HS-27A (cell line): ENCODE results near the gene MEF2B.
A peak's percentile ranks its signal among the peaks of the same experiment; 100 is the strongest.
"Not testable (repeated sequence)": the region's sequence is repeated elsewhere in the genome, so short reads cannot be mapped to it uniquely, and the experiment has no call there.

Source experiments
- DNase-seq: peaks from one replicate; pipeline ENCODE4 v3.0.0-alpha.2; 2012; ENCODE audit warnings: low read depth, missing footprints

Gene MEF2B

DNA sequence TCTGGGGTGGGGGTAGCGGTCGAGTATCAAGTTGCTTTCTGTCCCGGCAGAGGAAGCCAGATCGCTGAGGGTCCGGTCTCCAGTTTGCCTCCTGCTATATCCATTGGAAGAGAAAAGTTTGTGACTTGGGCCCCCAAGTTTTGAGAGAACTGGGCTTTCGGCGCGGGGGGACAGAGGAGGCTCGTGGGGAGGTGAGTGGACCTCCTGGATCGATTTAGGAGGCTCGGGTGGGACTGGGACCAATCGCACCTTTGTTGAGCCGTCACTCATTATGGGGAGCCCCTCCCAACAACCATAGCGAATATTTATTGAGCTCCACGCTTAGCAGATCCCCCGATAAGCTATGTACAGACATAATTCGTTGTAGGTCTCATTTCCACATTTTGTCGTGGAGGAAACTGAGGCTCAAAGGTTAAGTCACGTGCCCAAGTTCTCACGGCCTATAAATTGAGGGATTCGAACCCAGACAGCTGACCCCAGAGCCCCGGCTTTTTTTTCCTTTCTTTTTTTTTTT lies 22.9 kb upstream of the MEF2B start:
- no peak for DNase-seq

DNA sequence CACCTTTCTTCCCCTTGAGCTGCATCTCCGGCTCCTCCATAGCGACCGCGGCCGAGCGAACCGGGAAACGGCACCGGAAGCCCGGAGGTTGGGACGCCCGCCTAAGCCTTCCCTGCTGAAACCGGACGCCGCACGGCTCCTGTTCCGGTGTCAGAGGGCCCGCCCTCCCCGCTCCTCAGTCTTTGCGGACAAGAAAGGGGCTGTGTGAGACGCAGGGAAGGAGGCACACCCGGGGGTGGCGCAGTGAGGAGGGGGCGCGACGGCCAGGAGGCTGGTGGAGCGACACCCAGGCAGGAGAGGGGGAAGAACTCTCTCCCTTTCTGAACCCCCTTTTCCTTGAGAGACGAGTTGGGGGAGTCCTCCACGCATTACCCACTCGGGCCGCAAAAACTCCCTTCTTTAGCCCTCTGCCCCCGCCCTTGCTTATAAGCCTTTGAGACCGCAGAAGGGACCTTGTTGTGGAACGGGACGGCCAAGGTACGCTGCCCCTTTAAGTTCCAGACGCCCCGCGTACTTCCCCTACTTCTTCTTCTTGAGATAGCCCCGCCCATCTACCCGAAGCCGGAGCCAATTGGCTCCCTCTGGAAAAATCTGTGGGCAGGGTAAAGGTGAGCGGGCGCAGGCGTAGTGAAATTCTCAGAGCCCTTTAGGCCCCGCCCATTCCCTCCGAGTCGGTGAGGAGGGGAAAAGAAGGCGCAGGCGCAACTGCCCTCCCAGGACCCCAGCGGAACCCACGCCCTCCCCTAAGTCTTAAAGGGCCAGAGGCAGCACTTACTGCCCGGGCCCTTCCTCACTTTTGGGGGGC lies 22.2 kb upstream of the MEF2B start, which contains the start of the genes BORCS8 and RFXANK:
TSS of gene BORCS8 (minus strand) at position 75 of the 805 bp plus-strand sequence. CDS start at position 40, 35 bp downstream.
TSS of gene RFXANK (plus strand) at position 181 of the 805 bp plus-strand sequence. CDS start 1,689 bp downstream, outside the sequence.
- peak; percentile 97 for DNase-seq

DNA sequence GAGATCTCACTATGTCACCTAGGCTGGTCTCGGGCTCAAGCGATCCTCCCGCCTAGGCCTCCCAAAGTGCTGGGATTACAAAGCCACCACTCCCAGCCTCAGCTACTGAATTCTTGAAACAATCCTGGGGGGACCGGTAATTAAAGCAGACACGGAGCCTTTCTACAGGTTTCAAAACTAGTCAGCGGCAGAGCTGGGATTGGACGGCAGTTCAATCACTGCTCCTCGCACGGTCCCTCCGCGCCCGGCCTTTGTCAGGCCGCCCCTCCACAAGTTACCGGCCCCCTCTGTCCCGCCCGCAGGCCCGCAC lies 21.7 kb upstream of the MEF2B start:
- no peak for DNase-seq

DNA sequence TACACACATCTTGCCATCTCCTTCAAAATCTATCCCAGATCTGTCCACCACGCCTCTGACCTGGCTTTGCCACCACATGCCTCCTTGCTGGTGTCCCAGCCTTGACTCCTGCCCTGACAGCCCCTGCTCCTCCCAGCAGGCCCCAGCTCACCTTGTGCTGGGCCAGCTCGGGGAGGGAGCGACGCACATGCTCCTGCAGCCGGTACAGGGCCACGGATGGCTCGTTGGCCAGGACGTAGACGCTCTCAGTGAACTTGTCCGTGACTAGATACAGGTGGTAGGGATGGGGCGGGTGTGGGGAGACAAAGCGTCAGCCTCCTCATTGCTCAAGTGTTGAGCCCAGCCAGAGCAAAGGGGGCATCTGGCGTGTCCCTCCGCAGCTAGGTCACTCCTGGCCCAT lies 16.7 kb upstream of the MEF2B start:
- DNase-seq, result no peak

DNA sequence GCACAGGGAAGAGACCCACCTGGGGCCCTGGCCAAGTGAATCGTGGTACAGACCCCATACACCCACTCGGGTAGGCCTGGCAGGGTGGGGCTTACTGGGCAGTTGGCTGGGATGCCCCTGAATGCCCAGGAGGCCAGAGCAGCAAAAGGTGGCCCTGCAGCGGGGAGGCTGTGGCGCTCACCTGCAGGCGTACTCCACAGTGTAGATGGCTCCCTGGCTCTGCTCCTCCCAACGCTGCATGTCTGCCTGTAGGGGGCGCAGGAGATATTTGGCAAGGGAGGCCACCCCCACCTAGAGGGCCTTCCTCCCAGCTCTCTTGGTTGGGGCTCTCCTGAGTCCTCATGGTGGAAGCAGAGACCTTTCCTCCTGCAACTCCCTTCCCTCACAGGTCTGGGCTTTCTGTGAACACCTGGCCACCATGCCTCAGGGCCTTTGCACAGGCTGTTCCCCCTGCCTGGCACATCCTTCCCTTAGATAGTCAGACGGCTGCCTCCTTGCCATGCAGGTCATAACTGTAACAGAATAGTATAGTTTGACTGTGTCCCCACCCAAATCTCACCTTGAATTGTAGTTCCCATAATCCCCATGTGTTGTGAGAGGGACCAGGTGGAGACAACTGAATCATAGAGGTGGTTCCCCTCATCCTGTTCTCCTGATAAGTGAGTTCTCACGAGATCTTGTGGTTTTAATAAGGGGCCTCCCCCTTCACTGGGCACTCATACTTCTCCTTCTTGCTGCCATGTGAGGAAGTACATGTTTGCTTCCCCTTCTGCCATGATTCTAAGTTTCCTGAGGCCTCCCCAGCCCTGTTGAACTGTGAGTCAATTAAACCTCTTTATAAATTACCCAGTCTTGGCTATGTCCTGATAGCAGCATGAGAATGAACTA lies 16.0 kb upstream of the MEF2B start:
- no peak for DNase-seq

DNA sequence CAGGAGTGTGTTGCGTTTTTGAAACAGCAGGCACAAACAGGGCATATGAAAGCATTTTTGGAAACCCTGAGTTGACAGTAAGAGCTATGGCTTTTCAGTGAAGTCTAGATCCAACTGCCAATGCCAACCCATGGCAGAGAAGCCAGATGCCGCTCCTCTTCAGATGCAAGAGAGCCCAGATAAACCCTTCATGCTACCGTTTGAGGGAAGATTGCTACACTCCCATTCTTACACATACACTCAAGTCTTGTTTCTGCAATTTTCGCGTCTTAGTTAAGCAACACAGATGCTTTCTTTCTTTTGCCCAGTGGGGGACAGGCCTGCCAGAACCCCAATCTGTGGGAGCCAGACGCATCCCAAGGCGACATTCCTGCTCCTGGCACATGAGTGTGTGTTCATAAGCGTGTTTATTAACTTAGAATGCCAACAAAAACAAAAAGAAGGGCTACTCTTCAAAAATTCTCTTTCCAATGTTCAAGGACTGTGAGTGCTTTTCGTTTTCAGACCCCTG lies 11.5 kb upstream of the MEF2B start:
- DNase-seq, result no peak

DNA sequence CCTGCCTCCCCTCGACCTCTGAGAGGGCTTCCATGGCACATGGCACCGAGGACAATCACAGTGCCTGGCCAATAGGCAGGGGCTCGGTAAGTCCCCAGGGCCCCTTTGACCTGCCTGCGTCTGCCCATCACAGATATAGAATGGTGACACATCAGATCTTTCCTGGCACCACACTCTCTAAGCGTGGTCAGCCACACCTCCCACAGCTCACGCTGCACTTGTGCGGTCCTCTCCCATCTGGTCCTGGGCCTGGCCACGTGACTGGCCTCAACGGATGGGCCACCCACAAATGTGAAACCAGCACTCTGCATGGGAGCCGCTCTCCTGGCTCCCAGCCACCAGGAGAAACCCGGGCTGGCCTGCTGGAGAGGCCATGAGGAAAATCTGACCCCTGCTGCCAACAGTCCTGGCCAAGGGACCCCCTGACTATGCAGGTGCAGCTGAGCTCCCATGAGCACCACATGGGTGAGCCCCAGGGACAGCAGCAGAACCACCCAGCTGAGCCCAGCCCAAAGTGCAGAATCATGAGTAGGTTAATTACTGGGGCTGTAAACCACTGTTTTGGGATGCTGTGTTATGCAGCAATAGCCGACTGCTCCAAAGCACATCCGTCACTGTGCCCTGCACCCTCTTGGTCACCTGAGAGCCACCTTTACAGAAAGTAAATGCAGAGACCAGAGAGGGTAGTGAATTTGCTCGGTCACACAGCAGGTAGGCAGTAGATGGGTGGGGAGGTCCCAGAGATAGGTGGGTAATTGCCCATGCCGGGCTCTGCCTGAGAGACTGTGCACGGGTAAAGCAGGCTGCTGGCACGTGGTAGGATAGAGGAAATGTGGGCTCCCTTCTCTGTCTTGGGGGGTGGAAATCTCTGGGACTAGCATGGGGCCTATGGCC lies 9.7 kb upstream of the MEF2B start:
- DNase-seq, result no peak

DNA sequence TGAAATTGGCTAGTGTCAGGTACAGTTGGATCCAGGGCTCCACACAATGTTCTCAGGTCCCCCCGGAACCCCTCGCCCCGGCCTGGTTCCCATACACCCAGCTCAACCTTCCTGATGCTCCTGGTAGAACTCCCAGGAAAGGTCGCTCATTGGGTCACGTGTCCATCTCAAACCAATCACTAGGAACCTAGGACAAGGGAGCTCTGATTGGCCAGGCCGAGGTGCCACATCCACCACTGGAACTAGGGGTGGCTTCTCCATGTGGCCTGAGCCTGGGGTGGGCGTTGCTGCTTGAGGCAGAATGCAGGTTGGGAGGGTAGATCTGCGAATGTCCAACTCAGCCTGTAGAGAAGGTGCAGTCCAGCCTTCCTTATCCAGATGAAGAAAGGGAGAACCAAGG lies 6.9 kb upstream of the MEF2B start:
- no peak for DNase-seq

DNA sequence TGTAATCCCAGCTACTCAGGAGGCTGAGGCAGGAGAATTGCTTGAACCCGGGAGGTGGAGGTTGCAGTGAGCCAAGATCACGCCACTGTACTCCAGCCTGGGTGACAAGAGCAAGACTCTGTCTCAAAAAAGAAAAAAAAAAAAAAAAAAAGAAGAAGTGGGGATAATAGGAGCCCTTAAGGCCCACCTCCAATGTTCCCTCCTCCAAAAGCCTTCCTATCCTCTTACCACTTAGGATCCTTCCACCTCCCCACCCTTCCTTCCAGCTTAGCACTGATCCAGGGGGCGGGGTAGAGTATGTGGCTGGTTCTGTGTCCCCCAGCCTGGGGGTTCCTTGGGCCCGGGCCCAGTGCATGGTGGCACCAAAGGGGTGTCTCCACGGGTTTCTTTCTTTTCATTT lies 3.2 kb upstream of the MEF2B start:
- not testable (repeated sequence) for DNase-seq

DNA sequence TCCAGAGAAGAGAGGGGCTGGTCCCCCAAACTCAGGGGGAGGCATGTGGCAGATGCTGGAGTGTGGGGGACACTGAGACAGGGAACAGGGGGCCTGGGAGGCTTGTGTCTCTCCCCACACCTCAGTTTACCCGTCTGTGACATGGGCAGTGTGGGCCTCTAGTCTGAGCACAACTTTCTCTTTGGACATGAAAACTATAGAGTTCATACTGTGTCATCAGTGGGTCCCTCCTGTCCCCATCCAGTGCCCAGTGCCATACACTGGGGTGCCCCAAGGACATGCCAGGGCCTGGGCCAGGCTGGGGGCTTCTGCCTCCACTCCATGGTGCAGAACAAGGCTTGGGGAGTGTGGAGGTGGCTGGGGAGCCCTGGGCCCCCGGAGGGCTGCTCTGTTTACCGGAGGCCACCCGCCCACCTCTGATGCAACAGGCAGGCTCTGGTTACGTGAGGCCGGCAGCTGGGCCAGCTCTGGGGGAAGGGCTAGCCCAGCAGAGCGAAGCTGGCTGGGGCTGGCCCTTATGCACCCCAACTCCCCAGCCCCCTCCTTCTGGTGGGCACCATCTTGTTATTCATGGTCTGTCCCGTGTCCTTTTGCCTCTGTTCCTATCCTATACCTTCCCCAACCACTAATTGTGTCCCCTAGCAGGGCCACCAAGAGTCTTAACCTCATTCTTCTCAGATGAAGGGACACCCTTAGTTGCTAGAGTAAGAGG lies 1.9 kb upstream of the MEF2B start:
- DNase-seq, result no peak

DNA sequence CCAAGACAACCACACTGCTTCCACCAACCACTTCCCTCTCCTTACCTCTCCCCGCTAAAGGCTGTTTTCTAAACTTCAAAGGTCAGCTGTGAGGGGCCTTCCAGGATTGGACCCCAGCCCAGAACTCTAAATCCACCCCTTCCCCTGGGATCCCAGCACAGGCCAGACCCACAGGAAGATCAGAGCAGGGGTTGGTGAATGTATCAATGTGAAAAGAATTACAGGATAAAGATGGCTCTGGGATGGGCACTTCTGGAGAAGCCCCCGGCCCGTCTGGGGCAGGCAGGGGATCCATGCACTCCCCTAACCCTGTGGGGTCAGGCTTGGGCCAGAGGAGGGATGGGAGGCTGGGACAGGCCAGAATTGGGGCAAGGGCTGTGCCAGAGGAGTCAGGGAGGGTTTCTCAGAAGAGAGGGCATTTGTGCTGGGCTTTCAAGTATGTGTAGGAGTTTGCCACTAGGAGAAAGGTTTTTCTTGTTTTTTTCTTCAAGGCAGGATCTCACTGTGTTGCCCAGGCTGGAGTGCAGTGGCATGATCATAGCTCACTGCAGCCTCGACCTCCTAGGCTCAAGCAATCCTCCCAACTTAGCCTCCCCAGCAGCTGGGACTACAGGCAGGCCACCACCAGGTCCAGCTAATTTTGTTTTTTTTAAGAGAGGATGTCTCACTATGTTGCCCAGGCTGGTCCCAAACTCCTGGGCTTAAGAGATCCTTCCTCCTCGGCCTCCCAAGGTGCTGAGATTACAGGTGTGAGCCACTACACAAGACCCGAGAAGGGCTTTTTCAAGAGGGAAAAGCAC lies 1.0 kb upstream of the MEF2B start:
- no peak for DNase-seq

DNA sequence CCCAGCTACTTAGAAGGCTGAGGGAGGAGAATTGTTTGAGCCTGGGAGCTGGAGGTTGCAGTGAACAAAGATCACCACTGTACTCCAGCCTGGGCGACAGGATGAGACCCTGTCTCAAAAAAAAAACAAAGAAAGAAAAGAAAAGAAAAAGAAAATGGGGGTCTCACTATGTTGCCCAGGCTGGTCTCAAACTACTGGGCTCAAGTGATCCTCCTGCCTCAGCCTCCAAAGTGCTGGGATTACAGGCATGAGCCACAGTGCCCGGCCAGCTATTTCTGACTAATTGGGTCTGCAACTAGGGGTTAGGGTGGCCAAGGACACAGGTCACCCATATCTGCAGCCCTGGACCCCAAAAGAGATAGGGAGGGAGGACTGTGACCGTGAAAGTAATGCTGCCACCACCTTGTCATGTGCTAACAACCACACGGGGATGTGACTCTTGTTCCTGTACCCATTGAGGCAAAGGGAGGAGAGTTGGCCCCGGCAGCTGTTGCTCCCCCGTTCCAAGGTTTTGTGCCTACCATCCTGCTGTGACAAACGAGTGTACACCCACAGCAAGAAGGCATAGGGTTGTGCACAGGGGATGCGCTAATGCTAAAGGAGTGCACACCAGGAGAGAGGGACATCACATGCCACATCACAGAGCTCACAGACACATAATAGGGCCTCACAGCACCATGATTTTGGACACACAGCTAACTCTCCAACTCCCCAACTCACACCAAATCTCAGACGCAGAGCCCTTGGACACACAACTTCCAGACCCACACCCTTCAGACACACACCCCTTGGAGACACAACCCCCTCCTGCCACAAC lies 619 bp downstream of the MEF2B start:
- DNase-seq, result no peak

DNA sequence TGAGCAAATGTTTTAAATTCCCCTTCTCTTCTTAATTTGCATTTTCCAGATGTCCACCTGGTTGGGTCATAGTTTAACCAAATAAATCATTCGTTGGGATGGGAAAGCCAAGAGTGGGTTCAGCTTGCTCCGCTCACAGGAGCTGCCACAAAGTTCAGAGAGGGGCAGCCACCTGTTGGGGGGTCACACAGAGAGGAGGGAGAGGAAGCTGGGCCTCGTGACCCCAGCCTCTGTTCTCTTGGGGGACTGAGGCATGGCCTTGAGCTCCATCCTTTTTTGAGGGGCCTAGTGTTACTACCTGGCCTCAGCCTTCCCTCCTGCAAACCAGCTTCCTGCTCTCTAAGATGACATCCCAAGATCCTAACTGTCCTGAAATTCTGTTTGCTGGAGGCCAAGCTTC lies 2.5 kb downstream of the MEF2B start:
- DNase-seq, result no peak

DNA sequence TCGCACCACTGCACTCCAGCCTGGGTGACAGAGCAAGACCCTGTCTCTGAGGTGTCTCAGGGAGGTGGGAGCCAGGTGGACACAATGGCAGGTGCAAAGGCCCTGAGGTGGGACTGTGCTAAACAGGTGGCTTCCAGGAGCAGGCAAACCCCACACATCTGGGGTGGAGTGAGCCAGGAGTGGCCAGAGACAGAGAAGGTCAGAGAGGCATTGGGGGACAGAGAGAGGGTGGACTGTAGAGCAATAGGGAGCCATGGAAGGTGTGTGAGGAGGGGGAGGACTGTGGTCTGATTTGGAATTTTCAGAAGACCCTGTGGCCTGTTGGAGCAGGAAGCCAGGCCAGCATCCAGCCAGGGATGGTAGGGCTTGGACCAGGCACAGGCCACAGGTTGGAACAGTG lies 4.7 kb downstream of the MEF2B start:
- no peak for DNase-seq

DNA sequence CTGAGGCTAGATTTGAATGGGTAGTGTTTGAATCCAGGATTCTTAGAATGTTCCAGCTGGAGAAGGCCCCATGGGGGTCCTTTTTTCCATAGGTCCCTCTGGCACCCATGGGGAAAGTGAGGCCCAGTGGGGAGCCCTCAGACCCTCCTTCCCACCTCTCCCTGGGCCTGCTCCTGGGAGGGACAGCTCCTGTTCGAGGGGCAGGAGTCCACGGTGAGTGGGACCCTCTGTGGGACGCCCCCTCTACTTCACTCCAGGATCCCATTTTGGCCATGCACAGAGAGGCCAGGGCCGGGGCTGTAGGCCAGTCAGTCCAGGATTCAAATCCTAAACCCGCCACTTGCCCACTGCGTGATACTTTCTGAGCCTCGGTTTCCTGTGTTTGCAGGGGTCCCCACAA lies 7.6 kb downstream of the MEF2B start:
- no peak for DNase-seq

DNA sequence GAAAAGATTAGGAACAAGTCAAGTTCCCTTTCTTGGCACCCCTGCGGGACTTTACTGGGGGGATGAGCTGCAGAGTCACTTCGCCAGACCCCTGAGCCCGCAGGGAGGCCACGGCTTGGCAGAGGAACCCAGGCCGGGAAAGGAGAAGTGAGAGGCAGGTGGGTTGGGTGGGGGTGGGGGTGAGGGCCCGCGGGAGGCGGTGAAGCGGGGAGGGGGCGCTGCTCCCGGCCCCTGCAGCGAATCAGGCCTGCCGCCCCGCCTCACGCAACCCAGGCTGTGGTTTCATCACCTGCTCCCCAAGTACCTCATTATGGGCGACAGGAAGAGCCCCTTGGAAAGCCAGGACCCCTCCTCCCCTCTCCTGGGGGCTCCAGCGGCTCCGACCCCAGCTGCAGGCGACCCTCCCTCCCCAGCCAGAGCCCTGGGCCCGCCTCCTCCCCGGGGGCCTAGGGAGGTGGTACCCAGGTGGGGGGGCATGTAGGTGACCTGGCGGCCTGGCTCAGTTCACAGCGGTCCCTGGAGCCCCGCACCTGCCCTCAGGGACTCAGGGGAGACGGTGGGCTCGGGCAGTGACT lies 9.5 kb downstream of the MEF2B start:
- no peak for DNase-seq

DNA sequence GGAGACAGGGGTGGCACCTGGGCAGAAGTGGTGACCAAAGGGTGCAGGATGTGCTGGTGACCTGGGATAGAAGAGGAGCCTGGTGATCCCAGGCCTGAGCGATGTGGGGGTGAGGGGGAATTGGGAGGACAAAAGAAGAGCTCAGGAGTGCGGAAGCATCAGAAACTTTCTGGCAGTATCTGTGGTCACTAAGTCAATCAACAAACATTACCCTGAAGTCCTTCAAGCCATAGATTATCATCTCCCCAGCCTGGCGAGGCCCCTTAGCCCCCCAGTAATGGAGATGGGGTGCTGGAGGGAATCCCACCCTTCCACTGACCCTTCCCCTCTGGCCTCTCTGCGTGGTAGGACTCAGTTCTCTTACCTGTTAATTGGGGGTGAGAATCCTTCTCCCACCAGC lies 10.5 kb downstream of the MEF2B start:
- DNase-seq, result no peak

DNA sequence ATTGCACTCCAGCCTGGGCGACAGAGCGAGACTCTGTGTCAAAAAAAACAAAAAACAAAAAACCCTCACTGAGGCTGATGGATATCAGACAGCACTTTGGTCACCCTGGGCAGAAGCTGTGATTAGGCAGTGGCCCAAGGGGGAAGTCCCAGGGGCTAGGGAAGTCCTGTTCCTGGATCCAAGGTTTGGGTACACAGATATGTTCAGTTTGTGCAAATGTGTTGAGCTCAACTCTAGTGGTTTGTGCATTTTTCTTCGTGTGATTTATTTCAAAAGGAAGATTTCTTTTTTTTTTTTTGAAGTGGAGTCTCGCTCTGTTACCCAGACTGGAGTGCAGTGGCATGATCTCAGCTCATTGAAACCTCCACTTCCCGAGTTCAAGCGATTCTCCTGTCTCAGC lies 12.3 kb downstream of the MEF2B start:
- DNase-seq, result no peak
